ENCODE results near the gene ALKBH3. TPM values are rescaled to one million over a fixed set of nuclear protein-coding genes. Genes with fewer than 3 reads are reported as not detected.

ALKBH3 gene
- total RNA-seq, 1 donor from 2014 or later: 32.7 TPM

DNA sequence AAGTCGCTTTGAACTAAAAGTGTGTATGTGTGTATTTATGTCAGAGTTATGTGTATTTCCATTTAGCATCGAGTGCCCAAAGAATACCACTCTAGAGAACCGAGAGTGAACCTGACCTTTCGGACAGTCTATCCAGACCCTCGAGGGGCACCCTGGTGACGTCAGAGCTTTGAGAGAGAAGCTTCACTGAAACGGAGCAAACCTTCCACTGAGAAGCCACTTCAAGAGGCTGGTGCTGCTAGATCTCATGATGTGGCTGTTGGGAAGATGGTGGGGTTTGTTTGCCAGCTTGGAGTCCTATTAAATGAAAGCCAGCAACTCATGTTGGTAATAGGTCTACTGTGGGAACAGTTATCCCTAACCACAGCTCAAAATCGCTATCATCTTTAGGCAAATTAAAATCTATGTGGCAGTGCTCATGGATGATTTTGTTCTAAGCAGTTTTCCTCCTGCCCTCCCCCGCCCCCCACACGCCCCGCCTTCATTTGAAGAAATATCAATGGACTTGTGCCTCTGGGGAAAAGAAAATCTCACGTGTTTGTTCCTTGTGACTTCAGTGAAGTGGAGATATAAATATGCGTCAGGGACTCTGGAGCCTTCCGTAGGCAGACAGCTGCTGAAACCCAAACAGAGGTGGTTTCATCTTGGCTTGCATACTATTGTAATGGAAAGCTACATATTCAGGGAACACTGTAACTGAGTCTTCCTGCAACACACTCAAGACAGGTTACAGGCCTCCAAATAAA, 39.4 kb downstream of the ALKBH3 start:
- peak; percentile 4 for ATAC-seq
- no peak for DNase-seq (ENCODE audit: low spot score)
- intact Hi-C loops (cut with DNase I): no loop called here

- ATAC-seq: peak; percentile 96
- intact Hi-C loops (cut with DNase I): no loop called here
- no peak for DNase-seq (ENCODE audit: low spot score)
Observed at GRCh38 chr11:43920598-43921419, 40.2 kb downstream of the ALKBH3 start.

DNA sequence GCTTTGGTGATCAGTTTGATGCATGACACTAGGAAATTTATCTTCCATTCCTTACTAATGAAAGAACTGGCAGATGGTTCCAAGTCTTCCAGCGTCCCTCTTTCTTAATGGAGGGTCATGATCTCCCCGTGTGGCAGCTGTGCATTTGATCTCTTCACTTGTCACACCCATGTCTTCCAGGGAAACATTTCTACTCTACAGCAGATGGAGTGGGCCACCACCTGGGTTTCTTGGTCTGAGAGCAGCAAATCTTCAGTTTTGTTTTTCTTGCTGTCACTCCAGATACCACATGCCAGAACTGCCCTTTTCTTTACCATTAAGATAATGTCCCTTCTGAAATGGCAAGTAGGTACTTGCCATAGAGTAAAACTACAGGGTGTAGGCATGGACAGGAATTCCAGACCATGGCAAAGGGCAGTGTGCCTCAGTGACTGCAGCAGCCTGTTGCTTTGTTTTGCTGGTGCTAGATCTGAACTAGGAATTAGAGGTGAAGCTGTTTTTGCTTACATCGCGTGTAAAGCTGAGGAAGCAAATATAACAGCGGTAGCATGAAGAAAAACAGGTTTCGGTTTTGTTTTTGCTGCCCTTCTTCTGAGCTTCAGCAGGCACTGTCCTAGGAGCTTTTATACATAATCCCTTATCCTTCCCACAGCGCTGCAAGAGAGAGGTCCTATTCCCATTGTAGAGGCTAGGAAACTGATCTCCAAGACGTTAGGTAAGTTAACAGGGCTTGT, 41.1 kb downstream of the ALKBH3 start:
- no peak for DNase-seq (ENCODE audit: low spot score)
- intact Hi-C loops (cut with DNase I): no loop called here
- no peak for ATAC-seq

DNA sequence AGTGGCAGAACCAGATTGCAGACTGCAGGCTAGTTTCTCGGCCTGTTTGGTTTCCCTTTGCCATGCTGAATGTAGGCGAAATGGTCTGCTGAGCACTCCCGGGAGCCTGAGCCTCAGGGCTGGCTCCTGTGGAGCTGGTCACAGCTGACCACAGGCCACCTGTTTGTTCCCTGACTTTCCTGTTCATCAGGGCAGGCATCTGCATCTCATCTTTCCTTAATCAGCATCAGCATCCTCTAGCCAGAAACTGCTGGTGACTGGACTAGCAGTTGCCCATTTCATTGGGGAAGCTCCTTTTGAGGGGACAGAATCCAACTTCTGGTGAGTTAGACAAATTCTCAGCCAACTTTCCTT, 41.6 kb downstream of the ALKBH3 start:
- DNase-seq (ENCODE audit: low spot score) (no peak), ATAC-seq (no peak)
- intact Hi-C loops (cut with DNase I): no loop called here

DNA sequence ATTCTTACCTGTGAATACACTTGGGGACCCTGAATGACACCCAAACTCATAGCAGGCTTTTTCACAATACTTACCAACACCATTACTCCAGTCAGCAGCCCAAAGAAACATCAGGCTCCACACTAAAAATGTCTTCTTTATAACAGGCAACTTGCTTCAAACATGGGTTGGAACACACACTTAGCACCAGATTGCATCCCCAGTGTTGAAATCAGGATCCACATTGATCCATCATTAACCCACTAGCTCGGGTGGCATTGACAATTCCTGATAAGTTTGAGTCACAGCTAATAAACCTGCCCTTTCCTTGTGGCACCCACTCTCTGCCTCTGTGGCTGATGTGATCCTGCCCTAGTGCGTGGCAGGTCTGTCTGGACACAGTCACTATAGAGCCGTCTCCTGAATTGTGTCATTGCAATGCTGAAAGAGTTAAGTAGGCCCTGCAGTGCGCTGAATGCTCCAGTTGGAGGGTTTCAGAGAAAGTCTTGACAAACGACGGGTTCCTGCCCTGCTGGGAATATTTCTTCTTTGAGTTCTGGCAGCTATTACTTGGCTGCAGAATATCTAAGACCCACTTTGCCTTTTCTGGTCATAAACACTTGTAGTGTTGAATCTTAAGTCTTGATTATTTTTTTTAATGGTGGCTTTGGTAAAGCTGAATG, 42.2 kb downstream of the ALKBH3 start:
- ATAC-seq (no peak), DNase-seq (ENCODE audit: low spot score) (no peak)
- intact Hi-C loops (cut with DNase I): no loop called here

DNA sequence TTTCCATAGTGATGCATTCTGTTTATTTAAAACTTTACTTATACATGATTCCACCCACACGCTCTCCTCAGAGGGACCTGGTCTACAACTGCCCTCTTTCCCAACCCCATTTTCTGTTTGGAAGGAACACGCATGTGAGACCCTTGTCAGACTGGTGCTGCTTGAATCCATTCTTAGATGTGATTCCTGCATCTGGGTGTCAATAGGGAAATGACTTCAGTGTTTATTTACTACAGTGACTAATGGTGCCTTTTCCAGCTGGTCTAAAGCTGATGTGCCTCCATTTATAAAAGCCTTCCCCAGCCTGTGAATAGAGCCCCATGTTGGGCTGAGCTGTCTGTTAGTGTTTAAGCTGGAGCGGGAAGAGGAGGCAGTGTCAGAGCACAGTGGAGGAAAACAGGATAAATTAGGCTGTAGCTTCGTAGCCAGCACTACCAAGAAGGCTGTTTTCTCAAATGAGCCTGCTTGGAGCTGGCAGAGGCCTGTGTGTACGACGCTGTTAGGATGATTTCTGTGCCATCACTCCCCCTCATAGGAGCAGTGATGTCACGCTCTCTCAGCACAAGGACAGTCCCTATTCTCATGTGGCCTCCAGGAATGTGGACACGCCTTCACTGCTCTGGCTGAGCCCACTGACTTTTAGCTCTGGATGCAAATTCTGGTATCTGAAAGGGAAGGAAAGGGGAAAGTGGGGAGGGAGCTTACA, 42.9 kb downstream of the ALKBH3 start:
- DNase-seq (ENCODE audit: low spot score): no peak
- intact Hi-C loops (cut with DNase I): no loop called here
- peak; percentile 71 for ATAC-seq

- DNase-seq (ENCODE audit: low spot score) (no peak), ATAC-seq (no peak)
- intact Hi-C loops (cut with DNase I): no loop called here
Observed at GRCh38 chr11:43924112-43924855, 43.7 kb downstream of the ALKBH3 start.

- DNase-seq (ENCODE audit: low spot score) (no peak), ATAC-seq (no peak)
- intact Hi-C loops (cut with DNase I): no loop called here
Observed at GRCh38 chr11:43925063-43925931, 44.7 kb downstream of the ALKBH3 start.

- intact Hi-C loops (cut with DNase I): no loop called here
- ATAC-seq: peak; percentile 73
- DNase-seq (ENCODE audit: low spot score): no peak
Observed at GRCh38 chr11:43925932-43926505, 45.4 kb downstream of the ALKBH3 start.

DNA sequence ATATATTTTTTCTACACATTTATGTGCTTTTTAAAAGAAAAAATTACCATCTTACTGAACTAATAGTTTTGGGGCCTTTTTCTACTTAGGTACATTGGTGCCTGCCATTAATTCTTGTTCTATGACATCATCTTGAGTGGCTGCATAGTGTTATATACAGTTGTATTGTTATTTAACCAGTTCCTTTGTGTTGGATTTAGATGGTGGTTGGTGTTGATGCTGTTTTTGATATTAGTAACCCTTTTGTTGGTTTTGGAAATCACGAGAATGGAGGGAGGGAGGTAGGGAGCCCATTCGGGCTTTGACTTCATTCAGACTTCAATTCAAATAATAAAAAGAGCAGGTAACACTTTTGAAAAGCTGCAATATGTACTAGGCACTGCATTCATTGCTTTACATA, 46.4 kb downstream of the ALKBH3 start:
- no peak for ATAC-seq
- no peak for DNase-seq (ENCODE audit: low spot score)
- intact Hi-C loops (cut with DNase I): no loop called here

GRCh38 chr11:43927925-43928707, 47.5 kb downstream of the ALKBH3 start:
- intact Hi-C loops (cut with DNase I): no loop called here
- DNase-seq (ENCODE audit: low spot score) (no peak), ATAC-seq (no peak)

DNA sequence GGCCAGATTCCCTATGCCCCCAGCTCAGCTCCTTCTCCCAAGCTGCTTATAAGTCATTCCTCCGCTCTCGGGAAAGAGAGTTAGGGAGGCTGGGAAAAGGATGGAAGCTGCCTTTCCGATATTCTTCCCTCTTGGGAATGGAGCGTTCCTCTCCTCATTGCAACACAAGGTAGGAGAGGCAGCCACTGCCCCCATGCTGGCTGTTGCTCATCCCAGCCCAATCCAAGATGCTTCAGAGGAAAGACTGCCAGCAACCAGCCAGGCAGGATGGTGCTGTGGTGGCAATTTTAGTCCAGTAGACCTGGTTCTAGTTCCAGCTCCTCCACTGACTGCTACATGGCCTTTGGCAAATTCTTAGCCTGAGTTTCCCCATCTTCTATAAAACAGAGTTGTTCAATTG, 48.1 kb downstream of the ALKBH3 start:
- ATAC-seq: no peak
- DNase-seq (ENCODE audit: low spot score): no peak
- intact Hi-C loops (cut with DNase I): no loop called here

DNA sequence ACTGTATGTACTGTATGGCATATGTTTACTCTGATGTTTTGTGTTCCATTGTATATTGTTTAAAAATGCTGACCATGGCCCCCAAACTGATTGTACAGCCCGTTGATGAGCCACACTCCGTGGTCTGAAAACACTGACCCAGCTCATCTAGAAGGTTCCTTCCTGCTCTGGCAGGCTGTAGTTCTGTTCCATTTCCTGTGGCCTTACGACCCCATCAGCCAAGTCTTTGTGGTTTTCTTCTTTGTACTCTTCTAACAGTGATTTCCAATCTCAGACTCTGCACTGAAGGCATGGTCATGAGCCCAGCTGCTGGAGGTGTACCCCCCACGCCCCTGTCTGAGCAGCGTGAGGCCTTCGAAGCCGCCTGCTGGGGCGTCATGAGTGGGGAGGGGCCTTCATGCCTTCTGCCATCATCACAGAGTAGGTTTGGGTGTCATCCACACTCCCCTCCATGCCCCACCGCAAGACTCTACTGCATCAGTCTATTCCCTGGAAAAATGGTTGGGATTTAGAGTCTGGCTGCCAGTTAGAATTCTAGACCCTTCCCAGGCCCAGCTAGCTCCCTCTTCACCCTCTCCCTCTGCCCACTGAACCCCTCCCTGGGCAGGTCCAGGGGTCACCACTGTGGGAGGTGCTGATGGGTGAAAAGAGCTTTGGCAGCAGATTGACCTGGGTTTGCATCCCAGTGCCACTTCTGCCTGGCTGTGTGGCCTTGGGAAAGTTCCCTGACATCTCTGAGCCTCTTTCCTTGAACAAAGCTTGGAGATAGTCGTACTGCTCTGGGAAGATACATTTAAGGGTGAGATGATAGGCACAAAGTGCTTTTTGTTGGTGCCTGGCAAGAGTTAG, 50.5 kb downstream of the ALKBH3 start:
- intact Hi-C loops (cut with DNase I): no loop called here
- DNase-seq (ENCODE audit: low spot score) (no peak), ATAC-seq (no peak)

GRCh38 chr11:43931717-43932039, 51.0 kb downstream of the ALKBH3 start:
- ATAC-seq (no peak), DNase-seq (ENCODE audit: low spot score) (no peak)
- intact Hi-C loops (cut with DNase I): no loop called here

DNA sequence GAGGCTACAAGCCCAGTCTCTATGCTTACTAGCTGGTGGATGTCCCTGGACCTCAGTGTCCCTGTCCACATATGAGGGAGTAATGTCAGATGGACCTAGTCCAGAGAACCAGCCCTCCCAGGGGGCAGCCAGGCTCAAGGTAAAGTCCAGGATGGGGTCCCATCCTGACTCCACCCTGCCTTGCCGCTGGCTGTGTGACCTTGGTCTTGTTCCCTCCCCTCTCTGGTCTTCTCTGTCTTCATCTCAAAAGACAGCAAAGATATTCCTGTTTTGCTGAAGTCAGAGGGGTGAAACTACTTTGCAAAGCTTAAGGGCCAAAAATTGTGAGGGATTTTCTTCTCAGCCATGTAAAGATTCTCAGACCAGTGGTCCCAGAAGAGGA, 52.6 kb downstream of the ALKBH3 start:
- intact Hi-C loops (cut with DNase I): no loop called here
- ATAC-seq (no peak), DNase-seq (ENCODE audit: low spot score) (no peak)

Data from sciatic nerve (tissue), 2 donors.